HG02623 (cell line): ENCODE measurements around the gene TMEM266.
A peak's percentile ranks its signal among the peaks of the same experiment; 100 is the strongest.

Experiments
- ATAC-seq: cut with Tn5 transposase; IDR thresholded peaks from one replicate; pipeline ENCODE4 v1.9.1; 2021; ENCODE audit warnings: moderate library complexity; ENCODE audit not compliant: unreplicated experiment

TMEM266 gene

DNA sequence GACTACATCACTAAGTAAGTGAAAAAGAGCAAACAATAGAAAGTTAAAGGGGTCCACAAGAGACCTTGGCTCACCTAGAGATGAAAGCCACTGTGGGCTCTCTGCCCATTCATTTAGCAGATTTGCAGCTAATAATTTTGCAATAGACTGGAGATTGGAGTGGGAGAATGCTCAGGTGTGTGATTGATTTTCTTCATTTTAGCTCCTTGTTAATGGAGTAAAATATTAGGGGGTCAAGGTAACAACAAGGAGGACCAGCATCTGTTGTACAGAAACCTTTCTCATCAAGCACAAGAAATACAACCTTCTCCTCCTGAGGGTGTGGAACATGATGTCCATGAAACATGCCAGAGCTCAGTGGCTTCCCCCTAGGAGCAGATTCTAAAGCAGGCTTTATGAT is 63.2 kb downstream of the TMEM266 start:
- no peak for ATAC-seq

DNA sequence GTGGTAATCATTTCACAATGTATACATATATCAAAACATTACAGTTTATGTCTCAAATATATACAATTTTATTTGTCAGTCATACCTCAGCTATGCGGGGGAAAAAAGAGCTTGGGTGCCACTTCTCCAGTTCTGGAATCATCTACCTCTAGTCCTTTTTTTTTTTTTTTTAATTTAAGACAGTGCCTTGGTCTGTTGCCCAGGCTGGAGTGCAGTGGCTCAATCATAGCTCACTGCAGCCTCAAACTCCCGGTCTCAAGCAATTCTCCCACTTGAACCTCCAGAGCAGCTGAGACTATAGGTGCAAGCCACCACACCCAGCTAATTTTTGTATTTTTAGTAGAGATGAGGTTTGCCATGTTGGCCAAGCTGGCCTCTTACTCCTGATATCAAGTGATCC is 67.4 kb downstream of the TMEM266 start:
- ATAC-seq: no peak

DNA sequence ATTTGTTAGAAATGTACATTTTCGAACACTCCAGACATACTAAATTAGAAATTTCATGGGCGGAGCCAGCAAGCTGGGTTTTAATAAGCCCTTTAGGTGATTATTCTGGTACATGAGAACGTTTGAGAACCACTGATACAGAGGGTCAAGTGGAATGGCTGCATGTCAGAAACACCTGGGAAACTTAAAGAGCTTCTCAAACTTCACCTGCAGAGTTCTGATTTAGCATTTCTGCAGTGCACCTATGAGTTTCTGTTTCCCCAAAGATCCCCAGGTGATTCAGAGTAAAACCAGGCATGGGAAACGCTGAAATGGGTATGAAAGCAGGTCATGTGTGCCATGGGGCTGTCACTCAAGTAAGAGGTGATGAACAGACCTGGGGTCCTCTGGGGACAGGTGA is 68.1 kb downstream of the TMEM266 start:
- no peak for ATAC-seq

DNA sequence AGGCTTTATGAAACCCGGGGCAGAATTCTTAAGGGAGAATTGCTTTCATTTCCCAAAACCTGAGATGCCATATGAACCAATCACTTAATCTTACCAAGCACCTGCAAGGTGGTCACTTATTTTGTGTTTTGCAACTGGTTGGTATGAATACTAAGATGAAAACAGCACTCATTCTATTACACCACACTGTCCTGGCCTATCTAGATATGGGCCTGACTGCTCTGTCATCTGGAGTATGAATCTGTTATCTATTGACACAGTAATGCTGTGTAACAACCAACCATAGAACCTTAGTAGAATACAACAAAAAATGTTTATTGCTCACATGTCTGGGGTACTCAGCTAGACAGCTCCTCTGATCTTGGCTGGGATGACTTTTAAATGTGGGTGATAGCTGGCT is 74.8 kb downstream of the TMEM266 start:
- no peak for ATAC-seq

DNA sequence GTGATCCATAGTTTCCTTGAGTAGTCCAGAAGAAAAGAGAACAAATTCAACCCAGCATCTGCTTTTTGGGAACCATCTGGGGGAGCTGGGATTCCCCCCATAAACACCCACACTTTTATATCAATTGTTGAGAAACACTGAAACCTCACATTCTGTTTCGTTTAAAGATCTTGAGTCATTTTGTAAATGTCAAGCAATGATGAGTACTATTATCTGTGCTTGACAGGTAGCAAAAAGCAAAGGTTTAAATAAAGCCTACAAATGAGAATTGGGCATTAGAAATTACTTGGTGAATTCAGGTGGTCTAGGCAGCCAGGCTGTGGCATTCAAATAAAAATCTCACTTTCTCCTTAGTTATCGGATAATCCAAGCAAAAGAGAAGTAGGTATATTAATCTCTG is 75.7 kb downstream of the TMEM266 start:
- ATAC-seq: no peak

GRCh38 chr15:76138436-76138835 is 78.7 kb downstream of the TMEM266 start:
- no peak for ATAC-seq

DNA sequence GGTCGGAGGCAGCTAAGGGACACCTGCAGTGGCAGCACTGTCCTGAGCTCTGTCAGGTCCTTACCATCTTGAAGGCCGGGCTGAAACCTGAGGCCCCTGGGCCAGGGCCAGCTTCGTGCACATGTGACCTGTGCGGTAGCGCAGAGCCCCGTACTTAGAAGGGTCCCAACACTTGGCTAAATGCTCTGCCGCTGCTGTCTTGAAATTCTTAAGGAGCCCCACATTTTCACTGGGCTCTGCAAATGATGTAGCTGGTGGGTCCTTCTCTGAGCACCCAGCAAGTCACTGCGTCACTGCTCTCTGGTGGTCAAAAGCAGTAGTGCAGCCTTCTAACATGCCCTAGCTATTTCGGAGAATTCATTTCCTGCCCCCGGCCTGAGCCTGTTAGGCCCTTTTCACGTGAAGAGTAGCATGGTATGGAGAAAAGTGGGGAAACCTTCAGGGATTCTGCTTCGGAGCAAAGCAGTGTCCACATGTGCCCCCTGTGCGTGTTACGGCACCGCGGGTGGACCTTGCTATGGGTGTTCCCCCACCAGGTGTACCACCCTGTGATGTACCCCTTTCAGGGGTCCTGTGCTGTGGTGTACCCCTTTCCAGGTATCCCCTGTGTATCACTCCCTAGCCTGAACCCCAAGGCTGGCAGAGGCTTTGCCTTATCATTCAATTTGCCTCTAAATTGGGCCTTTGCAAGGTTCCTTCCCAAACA is 79.7 kb downstream of the TMEM266 start:
- ATAC-seq: no peak

GRCh38 chr15:76140074-76140464 is 80.3 kb downstream of the TMEM266 start:
- no peak for ATAC-seq

DNA sequence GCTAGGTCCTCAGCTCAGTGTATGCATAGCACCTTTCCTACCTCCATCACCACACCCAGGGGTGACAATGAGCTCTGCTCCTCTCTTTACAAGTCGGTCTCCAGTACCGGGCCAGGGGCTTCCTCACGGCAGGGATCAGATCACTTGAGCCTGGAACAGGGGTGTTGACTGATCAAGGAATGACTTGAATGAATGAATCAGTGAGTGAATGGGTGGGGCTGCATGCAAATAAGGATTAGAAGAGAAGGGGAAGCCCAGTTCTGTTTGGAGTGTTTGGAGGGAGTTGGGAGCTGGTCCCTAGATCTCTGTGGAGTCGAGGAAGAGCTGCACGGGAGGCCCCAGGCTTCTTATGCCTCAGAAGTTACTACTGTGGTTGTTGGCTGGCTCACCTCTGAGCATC is 87.0 kb downstream of the TMEM266 start:
- ATAC-seq: no peak

DNA sequence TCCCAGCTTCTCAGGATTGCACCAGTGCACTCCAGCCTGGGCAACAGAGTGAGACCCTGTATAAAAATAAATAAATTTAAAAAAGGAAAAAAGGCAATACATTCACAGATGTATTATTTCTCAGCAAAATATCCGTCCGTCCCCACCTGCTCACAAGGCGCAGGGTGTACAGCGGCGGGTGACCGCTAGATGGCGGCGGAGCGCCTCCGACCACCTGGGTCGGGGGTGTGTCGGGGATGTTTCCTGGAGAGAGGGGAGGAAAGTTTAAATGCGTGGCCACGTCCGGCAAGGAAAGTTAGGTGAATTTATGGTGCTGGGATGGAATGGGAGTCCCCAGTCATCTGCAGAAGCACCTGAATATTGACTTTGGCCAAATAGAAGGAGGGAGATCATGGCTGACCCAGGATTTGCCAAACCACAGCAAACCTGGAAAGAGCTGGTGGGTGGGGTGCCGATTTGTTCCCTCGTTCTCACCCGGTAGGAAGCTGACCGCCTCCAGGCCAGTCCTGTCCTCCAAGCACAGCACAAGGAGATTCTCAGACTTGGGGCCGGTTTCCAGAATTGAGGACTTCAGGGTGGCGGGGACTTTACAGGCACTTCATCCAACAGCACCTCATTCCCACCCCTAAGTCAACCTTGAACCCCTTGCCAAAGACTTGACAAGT is 88.3 kb downstream of the TMEM266 start:
- no peak for ATAC-seq

DNA sequence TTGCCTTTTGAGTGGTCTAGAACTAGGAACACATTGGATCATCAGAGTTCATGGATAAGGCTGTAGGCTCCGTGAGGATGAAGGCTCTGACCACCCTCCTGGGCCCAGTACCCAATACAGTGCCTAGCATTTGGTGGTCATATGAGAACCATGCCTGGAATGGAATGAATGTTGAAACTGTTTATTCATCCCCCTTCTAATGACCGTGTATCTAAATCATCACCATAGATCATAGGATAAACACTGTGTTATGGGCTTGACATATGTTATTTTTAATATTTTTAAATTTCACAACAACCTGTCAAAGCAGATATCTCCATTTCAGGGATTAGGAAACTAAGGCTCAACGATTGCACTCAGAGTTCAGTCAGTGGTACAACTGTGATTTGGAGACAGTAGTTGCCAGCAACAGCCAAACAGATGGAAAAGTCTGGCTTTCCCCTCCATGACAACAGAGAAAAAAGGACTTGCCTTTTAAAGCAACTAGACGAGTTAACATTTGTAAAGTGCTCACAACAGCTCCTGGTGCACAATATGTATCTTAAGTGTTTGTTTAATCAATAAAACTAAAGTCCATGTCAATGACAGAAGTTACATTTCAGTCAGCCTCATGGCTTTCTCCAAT is 89.6 kb downstream of the TMEM266 start:
- ATAC-seq: no peak

DNA sequence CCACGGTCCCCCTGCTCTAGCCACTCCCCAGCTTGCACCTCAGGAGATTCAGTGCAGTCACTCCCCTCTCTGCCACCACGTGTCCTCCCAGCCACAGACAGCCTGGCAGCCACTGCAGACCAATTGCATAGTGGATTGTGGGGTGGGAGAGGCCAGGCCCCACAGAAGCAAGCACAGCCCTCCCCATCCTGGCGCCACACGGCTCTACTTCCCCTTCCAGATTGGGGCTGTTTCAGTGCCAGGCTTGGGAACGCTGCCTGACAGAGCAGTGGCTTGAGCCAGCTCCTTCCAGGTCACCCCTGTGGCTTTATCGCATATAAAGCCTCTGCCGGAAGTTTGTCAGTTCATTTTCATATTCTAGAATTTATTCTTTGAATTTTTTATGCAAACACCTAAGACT is 90.7 kb downstream of the TMEM266 start:
- ATAC-seq: no peak

DNA sequence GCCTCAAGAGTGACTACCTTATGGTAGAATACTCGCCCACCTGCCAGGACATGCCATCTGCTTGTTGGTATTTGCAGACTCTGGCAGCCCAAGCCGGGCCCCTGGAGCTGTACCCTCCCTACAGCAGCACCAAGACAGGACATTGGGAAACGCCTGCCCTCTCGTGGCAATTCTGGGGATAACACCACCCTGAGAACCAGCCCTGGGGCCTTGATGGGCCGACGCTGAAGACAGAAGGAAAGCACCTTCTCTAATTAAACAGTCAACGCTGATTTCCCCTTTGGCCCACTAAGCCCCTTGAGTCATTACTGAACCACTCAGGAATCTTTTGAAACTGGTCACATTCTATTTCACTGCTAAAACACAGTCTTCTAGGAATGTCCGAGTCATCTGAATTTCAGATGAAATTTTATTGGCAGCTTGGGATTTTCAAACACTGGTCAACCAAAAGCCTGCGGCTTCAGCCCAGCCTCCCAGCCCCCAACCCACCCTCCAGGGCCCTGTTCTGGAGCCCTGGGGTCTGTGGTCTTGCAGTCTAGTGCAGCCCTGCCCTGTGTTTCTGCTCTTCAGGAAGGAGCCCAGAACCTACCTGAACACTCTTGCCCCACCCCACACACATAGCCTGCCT is 91.3 kb downstream of the TMEM266 start:
- ATAC-seq: peak; percentile 74

DNA sequence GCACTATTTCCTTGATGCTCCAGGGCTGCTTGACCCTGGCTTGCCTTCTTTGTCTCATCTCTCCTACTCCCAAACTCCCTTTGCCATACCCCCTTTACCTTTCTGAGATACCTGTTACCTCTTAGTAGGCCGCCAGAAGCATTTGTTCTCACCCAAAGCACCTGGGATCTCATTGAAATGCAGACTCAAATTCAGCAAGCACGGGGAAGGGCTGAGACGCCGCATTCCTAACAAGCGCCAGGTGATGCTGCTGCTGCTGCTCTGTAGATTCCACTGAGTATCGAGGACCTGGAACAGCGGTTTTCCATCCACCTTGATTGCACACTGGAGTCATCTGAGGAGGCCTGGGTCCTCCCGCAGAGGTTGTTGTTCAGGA is 91.8 kb downstream of the TMEM266 start:
- ATAC-seq: no peak

GRCh38 chr15:76152197-76152596 is 92.4 kb downstream of the TMEM266 start:
- ATAC-seq: no peak

- ATAC-seq: no peak
Measured at GRCh38 chr15:76153241-76154197, 93.7 kb downstream of the TMEM266 start.

GRCh38 chr15:76155731-76156130 is 95.9 kb downstream of the TMEM266 start:
- ATAC-seq: no peak

DNA sequence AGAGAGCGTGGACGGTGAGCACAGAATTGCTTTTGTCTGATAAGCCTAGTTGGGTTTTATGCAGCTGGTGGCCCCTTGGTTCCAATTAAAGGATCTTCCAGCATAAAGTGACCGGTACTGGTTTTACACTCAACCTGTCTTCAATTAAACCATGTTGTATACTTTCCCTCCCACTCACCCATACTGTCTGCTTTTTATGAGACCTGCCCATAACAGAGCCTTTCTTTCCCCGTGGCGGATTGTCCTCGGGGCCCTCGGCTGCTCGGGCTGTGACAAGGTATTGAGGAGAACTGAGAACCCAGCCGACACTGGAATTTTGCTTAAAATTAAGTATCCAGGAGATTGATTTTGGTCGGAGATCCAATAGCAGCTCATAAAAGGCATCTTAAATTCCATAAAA is 98.4 kb downstream of the TMEM266 start:
- no peak for ATAC-seq

GRCh38 chr15:76158815-76159214 is 99.0 kb downstream of the TMEM266 start:
- ATAC-seq: no peak

DNA sequence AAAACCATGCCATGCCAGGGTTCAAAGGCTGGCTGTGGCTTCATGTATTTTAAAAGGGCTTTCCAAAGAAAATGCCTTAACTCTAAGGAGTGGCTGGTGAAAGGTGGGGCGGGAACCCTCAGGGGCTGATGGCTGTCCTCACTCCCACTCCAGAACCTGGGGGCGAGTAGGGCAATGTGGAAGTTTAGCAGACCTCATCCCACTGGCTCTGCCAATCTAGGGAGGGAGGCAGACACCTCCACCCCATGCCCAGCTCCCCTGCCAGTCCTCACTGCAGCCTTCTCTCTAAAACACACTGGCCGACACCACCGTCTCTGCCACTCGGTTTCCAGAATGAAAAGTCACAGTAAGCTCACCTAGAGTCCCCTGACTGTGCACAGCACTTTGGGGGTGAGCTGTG is 99.5 kb downstream of the TMEM266 start:
- no peak for ATAC-seq
